Measurements from ENCODE around the gene HOXB3. TPM values are rescaled to one million over a fixed set of nuclear protein-coding genes. Genes with fewer than 3 reads are reported as not detected.

The HOXB3 gene
- polyA plus RNA-seq, 1 experiment: 33.0 TPM

DNA sequence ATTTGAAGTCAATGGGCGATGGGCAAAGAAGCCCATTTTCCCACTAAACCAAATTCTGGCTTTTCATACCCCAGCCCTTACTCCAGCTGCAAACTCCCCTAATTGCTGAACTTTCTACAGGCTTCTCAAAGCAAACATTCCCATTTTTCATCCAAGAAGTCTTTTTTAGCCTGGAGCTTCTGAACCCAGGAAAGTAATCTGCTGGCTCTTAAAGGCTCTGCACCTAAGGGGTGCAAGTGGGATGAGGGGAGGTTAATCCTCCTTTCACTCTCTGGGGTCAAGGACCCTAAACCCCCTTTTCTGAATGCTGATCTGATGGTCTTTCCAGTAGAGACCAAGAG lies 18.4 kb upstream of the HOXB3 start:
- Histone ChIP-seq H3K4me3 (ENCODE audit: low read depth, low read length) (no peak overlapping the region), H3K27me3 (ENCODE audit: control insufficient read depth, insufficient read depth, low read length) (peaks cover 4% of the 10 kb centered on the region), H3K27ac (ENCODE audit: low read depth, low read length) (no peak overlapping the region), H3K9me3 (ENCODE audit: control insufficient read depth, insufficient read depth, low read length) (peaks cover 4% of the 10 kb centered on the region; the same call in 1 of the 2 replicates)
- TF ChIP-seq CTCF (IDR thresholded peaks at IDR 0.05; ENCODE audit: low read depth, low read length): no peak
- CTCF ChIA-PET: interaction anchor here (0.6 to 1.2 kb wide), 3 partner anchors 196 to 270 kb away, joined by 3 to 4 read pairs (median 3); no protein-coding TSS in a partner anchor
- DNase-seq (ENCODE audit: low read depth, low spot score): no peak
- POLR2A ChIA-PET: interaction anchor here (1.1 kb wide), 1 partner anchor 21 kb away, joined by 4 read pairs; no protein-coding TSS in a partner anchor

DNA sequence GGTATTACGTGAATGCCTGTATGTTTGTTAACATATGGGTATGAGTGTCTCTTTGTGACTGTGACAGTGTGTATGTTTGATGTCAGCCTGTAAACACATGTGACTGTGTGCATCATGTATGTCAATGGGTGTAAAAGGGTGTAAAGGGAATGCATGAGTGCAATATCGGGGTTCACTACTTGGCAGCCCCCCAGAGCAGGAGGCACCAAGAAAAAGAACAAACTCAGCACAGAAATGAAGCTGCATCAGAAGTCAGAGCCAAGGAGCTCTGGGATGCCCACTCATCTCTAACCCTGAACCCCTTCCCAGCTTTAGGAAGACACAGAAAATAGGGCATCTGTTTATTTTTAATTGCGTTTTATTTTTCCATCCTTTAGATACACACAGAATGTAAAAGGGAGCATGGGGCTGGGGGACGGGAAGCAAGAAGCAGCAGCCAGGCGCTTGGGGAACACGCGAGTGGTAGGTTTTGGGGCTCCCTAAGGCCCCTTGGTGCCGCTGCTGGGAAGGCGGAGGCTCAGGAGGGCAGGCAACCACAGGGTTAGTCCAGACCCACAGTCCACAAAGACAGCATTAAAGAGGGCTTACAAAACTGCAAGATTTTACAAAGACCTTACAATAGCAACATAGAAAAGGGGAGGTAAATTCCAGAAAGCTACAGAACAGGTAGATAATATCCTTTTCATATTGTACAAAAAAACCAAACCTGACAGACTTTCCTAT lies 17.0 kb upstream of the HOXB3 start:
- Histone ChIP-seq H3K4me3 (ENCODE audit: low read depth, low read length) (no peak overlapping the region), H3K27me3 (ENCODE audit: control insufficient read depth, insufficient read depth, low read length) (peaks cover 3% of the 10 kb centered on the region), H3K9me3 (ENCODE audit: control insufficient read depth, insufficient read depth, low read length) (peaks cover 4% of the 10 kb centered on the region; the same call in 1 of the 2 replicates), H3K27ac (ENCODE audit: low read depth, low read length) (no peak overlapping the region)
- ChIA-PET POLR2A (no interaction called here), CTCF (interaction anchor here (0.6 to 1.0 kb wide), 2 partner anchors 13 to 660 kb away, joined by 3 read pairs; no protein-coding TSS in a partner anchor)
- no peak for TF ChIP-seq CTCF (IDR thresholded peaks at IDR 0.05; ENCODE audit: low read depth, low read length)
- no peak for DNase-seq (ENCODE audit: low read depth, low spot score)

DNA sequence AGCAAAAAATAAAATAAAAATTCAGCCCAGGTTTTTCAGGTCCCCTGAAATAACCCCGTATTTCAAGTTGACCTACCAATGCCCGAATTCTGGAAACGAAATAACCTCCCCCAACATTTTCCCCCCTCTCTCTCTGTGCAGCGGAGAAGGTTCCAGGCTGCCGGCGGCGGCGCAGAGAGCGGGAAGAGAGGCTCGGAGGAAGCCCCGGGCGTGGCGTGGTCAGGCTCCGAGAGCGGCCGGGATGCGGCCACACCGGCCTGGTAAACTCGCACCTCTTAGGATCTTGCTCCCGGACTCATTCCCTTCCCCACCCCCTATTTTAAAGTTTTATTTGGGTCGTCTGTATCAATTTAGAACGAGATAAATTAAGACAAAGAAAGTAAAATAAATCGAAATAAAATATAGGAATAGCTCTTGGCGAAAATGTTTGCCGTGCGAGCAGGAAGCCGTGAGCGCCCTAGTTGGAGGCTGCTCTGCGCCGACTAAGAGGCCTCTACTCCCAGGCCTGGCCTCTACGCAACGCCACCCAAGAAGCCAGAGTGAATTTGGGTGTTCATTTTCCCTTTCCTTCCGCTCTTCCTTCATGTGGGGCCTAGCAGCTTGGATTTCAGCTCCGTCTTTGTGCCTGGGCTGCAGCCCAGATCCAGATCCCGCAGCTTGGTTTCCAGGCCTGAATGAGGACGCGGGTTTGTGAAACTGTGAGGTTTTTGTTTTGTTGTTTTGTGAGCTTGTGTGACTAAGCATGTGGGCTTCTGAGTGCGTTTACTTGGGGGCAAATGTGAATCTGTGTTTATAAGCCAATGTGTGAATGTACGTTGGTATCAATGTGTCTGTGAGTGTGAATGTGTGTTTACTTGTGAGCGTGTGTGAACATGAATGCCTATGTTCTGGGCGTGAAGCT lies 16.2 kb upstream of the HOXB3 start:
- POLR2A ChIA-PET: no interaction called here
- DNase-seq (ENCODE audit: low read depth, low spot score): no peak
- CTCF ChIA-PET: interaction anchor here (0.5 to 1.0 kb wide), 2 partner anchors 12 to 72 kb away, joined by 3 to 4 read pairs; no protein-coding TSS in a partner anchor
- TF ChIP-seq CTCF (IDR thresholded peaks at IDR 0.05; ENCODE audit: low read depth, low read length): no peak
- peaks cover 3% of the 10 kb centered on the region for H3K27me3 ChIP-seq (ENCODE audit: control insufficient read depth, insufficient read depth, low read length)
- H3K27ac ChIP-seq (ENCODE audit: low read depth, low read length): no peak overlapping the region
- H3K4me3 ChIP-seq (ENCODE audit: low read depth, low read length): no peak overlapping the region
- H3K9me3 ChIP-seq (ENCODE audit: control insufficient read depth, insufficient read depth, low read length): peaks cover 4% of the 10 kb centered on the region; the same call in 1 of the 2 replicates

DNA sequence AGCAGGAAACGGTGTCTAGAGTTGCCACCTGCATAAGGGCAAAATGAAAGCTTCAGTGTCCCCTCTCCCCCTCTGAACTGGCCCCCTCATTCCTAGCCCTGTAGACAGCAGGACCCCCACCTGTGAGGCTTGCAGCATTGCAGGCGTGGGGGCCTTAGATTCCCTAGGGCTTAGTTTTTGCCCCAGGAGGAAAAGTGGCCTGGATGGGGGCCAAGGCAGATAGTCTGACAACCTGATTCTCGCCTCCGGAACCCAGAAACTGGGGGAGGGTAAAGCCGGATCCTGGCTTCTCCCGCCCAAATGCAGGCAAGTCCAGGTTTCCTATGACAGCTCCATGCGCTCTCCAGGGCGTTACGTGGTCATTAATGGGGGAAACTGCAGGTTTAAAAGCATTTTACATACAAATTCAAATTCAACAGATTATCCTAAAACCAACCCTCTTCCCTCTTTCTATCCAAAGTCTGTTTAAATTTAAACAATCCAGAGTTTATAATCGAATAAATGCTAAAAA lies 15.4 kb upstream of the HOXB3 start:
- ChIA-PET POLR2A (no interaction called here), CTCF (interaction anchor here (1.0 kb wide), 1 partner anchor 12 kb away, joined by 3 read pairs; the partner anchor contains the start of gene HOXB5)
- DNase-seq (ENCODE audit: low read depth, low spot score): no peak
- H3K27me3 ChIP-seq (ENCODE audit: control insufficient read depth, insufficient read depth, low read length): peaks cover 3% of the 10 kb centered on the region
- H3K9me3 ChIP-seq (ENCODE audit: control insufficient read depth, insufficient read depth, low read length): peaks cover 4% of the 10 kb centered on the region; the same call in 1 of the 2 replicates
- H3K4me3 ChIP-seq (ENCODE audit: low read depth, low read length): no peak overlapping the region
- no peak overlapping the region for H3K27ac ChIP-seq (ENCODE audit: low read depth, low read length)
- TF ChIP-seq CTCF (IDR thresholded peaks at IDR 0.05; ENCODE audit: low read depth, low read length): no peak

Measured in AG04450 (cell line).